COLO668 (cell line): Measurements from ENCODE around the gene ATF7IP.

ENCODE experiments used
- DNase-seq: peaks from one replicate; lab custom pipeline; 2025; ENCODE audit not compliant: unreplicated experiment; lab: John Stamatoyannopoulos, UW

The ATF7IP gene

DNA sequence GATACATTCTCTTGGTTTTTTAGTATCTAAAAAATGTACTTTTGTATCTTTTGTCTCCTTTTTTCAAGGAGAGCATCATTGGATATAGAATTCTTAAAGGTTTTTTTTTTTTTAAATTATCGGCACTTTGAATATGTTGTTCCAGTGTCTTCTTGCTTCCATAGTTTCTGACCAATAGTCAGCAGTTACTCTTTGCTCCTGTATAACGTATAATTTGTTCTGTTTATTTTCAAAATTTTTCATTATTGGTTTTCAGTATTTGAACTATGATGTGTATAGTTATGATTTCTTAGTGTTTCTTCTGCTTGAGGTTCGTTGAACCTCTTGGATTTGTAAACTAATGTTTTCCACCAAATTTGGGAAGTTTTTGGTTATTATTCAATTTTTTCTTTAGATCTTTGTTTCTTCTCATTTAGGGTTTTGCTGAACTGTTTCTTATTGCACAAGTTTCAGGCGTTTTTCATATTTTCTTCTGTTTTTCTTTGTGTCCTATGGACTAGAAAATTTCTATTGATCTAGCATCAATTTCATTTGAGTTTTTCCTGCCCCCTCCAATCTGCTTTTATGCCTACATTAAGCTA is 108.3 kb downstream of the ATF7IP start:
- no peak for DNase-seq

DNA sequence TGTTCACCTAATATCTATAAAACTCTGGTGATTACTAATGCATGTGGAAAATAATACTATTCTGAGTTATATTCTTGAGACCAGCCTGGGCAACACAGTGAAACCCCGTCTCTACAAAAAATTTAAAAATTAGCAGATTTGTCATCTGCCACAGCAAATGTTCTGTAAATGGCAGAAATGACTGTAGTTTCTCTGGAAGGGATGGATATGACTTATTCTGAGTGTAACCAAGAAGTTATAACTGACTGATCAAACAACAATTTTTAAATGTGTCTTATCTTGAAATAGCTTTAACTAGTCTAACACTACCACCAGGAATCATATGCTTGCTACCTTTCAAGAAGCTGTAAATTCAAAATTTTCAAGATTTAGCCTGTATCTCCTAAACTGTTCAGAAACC is 113.5 kb downstream of the ATF7IP start:
- DNase-seq: no peak

DNA sequence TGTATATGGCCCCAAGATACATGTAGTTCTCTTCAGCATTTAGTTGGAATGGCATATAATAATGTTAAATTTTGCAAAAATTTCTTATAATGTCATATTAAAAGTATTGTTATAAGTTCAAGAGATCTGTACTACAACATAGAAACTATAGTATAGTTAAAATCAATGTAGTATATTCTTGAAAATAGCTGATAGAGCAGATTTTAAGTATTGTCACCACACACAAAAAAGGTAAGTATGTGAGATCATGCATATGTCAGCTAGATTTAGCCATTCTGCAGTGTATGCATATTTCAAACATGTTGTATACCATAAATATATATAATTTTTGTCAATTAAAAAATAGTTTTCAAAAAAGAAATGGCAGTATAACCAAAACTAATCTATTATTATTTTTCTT is 115.7 kb downstream of the ATF7IP start:
- no peak for DNase-seq

DNA sequence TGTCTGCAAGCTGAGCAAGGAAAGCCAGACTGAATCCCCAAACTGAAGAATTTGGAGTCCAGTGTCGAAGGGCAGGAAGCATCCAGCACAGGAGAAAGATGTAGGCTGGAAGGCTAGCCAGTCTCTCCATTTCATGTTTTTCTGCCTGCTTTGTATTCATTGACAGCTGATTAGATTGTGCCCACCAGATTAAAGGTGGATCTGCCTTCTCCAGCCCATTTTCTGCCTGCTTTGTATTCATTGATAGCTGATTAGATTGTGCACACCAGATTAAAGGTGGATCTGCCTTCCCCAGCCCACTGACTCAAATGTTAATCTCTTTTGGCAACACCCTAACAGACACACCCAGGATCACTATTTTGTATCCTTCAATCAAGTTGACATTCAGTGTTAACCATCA is 116.9 kb downstream of the ATF7IP start:
- no peak for DNase-seq

DNA sequence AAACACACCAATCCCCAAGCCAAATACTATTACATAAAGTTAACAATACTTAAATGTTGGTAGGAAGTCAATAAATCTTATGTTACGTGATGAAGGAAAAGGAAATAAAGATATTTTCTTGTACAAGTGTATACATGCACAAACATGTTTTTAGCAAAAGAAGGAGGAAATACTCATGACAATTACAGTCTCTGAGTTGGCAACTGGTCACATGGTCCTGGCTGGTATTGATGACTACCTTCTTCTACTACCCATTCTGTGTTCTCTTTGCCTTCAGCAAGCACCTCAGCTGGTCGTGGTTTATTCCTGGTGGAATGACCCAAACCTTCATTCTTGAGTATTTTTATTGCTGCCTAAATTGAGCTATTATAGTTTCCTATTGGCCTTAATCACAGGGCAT is 117.4 kb downstream of the ATF7IP start:
- no peak for DNase-seq

DNA sequence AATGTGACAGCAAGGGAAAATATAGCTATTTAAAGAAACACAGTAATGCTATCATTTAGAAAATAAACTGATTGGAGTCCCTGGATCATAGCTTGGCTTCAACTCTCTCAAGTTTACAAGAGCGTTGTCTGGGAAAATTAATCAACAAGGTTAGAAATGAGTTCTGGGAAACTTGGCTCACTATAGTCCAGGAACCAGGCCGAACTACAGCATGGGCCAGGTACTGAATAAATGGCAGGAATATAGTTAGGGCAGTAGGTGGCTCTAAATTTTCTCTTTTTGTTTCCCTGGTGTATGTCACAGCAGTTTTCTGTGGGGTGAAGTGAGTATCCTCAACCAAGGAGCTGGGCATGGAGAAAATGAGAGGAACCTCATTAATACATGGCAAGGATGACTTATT is 129.8 kb downstream of the ATF7IP start:
- no peak for DNase-seq

DNA sequence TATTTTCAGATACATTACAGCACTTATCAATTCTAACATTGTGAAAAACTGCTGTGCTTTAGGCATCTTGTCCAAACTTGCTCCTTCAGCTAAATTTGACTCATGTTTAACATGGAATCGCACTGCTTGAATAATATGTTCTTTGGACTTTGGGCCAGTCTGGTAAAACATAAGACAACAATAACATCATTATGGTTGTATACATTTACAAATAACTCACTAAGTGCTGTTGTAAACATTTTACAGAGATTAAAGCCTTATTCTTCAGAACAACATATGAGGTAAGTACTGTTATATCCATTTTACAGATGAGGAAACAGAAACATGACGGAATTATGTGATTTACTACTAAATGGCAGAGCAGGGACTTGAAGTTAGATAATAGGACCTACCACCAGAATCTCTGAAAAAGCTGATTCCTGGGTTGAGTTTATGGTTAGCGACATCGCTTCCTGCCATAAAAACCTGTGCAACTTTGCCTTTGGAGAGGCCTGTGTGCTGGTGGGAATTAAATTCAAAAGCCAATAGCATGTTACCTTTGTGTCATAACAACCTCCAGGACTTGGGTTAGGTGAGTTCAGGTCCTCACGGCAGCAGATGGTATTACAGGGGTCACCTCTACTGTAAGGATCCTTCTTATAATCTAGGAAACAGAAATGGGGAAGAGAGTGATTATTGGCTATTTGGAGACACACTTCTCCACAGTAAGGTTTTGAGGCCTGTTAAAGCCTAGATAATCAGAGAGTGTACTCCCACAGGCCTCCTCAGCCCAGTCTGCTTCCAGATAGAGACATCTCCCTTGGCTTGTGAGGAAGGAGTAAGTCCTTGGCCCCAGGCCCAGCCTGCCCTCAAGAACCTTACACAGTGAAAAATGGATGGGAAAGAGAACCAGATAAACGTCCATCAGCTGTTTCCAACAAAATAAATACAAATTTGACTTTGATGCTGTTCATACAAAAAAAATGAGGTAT is 140.4 kb downstream of the ATF7IP start:
- no peak for DNase-seq

DNA sequence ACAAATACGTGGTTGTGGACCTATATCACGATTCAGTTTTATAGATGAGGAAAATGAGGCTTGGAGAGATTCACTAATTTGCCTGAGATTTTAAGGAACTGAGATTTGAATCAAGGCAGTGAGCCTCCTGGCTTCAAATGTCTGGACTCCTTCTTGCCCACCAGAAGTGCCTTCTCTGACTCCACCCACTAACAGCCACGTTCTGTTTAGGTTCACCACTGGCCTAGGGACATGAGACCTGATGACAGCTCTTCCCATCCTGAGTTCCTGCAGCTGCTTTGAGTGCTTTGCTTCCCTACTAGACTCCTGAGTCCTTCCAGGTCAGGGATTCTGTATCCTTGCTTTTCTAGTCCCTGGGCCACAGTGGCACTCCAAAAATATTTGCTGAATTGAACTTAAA is 145.1 kb downstream of the ATF7IP start:
- DNase-seq: no peak

DNA sequence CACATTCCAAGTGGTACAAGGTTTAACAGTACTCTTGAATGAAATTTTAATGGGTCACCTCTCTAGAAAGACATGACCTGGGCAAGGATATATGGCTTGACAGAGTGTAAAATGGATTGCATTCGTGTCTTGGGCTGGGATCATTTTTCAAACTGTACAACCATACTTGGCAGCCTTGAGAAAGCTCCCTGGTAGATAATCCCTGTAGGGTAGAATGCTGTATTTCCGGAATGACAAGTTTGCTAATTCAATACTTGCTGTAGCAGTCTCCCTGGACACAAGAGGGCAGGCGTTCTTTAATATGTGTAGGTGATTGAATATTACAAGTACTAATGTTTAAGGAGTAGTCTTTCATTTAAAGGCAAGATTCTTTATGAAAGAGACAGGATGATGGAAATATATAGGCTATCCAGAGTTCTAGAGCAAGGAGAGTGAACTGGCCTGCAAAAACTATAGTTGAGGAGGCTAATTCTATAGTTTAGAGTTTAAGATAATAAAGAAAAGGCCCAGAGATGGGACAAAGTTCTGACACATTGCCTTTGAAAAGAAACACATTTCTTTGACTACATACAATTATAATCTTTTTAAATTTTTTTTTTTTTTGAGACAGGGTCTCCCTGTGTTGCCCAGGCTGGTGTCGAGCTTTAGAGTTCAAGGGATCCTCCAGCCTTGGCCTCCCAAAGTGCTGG is 148.8 kb downstream of the ATF7IP start:
- DNase-seq: peak; percentile 27

DNA sequence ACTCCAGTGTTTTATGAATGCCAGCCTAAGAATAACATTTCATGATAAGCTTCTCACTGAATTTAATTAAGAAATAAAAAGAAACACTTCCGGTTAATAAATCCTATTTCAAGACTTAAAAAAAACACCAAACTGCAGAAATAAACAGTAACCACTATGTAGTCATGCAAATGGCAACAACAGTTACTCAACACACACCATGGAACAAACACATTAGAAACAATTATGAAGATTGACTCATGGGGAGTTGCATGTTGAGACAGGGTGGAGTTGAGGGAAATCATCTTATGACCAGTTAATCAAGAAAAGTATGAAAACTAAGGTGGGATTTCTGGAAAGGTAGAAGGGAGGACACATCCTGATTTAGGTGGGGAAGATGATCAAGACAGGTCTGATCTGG is 149.5 kb downstream of the ATF7IP start:
- no peak for DNase-seq

DNA sequence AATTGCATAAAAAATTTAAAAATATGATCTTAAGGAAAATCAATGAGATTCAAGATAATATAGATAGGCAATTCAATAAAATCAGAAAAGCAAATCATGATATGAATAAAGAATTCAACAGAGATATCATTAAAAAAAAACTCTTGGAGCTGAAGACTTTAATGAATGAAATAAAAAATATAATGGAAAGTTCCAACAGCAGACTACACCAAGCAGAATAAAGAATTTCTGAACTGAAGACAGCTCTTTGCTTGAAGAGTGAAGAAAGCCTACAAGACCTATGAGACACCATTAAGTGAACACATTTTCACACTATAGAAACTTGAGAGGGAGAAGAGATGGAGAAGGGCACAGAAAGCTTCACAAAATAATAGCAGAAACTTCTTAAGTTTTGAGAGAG is 156.3 kb downstream of the ATF7IP start:
- no peak for DNase-seq

DNA sequence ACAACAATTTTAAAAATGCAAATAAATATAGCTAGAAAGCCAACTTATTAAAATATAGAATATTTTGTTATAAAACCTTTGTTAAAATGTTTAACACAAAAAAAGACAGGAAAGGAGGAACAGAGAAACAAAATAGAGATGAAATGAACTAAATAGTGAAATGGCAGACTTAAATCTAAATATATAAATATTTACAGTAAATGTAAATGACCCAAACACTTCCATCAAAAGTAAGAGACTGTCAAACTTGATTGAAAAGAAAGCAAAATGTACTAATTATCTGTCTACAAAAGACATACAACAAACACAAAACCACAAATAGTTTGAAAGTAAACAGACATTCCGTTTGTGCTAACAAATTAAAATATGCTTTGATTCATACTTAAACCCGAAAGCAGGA is 160.5 kb downstream of the ATF7IP start:
- no peak for DNase-seq

DNA sequence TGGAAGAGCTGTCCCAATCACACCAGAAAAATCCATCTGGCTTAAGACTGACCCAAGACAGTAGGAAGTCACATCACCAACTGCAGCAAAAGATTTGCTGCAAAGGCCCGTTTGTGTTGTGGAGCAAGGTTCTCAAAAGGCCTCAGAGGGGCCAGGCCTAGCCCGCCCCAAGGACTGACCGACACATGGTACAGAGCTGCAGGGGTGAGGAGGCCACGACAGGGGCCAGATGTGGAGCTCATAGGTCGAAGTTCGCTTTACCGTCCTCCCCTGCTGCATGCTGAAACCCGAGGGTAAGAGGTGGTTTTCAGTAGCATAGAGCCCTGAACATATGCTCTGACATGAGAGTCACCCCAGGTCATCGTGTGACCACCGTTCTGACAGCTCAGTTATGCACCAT is 166.7 kb downstream of the ATF7IP start:
- no peak for DNase-seq

DNA sequence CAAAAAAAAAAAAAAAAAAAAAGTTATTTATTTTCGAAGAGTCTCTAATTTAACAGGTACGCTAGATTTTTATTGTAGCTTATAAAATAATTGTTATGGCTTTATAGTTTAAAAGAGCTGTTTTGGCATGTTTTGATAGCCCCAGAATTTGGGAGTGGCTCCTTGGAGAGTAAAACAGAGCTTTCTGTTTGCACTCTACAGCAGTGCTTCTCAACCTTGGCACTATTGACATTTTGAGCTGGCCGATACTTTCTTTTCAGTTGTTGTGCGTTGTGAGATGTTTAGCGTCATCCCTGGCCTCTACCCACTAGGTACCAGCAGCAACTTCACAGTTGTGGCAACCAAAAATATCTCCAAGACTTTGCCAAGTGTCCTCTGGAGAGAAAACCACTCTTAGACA is 171.6 kb downstream of the ATF7IP start:
- no peak for DNase-seq

DNA sequence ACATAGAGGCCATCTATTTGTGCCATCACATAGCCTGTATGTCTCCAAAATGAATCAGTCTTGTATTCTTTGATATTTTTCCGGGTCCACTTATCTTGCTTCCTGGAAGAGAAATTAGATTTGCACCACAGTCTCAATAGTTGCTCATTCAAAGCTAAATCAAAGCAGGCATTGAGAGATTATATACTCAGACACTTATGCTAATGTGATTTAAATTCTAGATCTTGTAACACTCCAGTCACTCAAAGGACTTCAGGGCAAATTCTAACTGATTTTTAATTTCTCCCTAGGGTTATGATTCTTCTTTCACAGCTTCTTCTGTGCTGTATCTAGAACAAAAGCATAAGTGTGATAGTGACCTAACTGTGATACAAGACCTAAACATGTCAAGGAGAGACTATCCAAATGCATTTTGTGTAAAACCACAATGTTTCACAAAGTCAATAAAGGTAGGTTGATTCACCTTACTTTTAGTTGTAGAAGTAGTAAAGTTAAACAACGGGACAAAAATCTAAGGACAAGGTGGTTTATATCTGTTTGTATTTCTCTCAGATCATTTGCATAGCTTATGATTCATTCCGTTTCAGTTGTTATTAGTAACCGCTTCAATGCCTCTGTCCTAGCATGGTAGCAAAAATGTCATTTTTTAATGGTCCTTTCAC is 175.4 kb downstream of the ATF7IP start:
- no peak for DNase-seq

DNA sequence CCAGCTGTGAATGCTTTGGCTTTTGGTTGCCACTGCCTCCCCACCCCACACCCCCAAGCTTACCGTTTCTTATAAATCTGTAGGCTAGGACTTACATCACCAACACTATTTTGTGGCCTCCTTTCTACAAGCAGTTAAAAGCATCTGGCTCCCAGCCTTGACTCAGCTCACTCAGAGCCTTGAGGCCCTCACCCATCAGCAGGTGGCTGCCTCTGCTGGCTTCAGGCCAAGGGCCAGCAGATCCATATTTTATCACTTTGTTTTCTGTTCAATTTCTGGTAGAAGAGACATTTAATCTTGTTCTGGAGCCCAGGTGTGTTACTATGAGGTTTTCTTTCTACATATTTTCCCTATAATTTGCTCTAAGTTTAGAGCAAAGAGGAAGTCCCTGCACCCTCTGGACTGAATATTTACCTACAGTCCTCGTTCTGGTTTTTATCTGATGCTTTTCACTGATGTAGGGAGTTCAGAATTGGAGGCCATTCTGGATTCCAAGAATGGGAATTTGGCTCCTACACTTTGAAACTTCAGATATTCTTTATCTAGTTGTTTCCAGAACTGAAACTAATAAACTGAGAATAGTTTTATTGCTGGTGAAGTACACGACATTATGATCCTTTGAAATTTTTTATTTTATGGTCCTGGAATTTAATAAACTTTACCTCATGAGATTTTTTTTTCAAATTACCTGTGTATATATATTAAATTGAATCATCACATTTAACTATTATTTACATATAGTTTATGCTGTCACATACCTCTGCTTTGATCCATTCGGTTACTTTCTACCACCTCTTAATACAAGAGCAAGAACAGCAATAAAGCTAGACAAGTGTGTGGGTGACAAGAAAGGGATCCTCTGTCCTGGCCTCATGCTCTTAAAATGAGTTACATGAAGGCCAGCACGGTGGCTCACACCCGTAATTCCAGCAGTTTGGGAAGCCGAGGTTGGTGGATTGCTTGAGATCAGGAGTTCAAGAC is 180.0 kb downstream of the ATF7IP start:
- DNase-seq: peak; percentile 40

DNA sequence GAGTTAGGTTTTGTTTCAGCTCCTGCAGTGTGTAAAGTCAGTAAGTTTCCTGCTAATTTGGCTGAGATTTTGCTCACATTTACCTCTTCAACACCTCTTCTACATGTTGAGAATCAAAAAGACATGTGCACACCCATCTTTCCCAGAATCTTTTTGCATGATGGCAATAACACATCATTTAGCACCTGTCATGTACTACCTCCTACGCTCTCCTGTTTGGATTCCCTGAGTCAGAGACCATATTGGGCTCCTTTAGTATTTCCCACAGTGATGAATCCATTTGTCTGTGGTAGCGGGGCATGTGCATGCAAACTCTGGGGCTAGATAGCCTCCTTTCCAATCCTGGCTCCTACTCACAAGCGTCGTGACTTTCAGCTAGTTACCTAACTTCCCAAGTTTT is 182.1 kb downstream of the ATF7IP start:
- DNase-seq: no peak

DNA sequence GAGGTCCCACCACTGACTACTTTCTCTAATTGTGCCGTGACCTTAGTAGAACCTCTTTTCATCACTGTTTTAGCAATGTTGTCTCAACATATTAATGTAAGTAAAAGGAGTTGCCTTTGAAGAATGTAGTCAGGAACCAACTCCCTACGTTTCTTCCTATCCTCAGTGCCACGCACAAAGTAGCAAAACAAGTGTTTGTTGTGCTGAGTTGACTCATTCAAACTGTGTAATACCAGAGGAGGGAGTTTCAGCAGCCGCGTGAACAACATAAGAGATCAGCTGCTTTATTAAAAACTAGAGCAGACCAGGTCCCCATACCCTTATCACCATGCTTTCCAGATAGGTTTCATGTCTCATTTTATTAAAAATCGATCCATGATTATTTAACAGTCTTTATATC is 183.1 kb downstream of the ATF7IP start:
- DNase-seq: no peak
